ENCODE measurements around the gene GPR84. TPM values are rescaled to one million over a fixed set of nuclear protein-coding genes. Genes with fewer than 3 reads are reported as not detected.

The GPR84 gene
- total and polyA plus RNA-seq, 12 donors, result 0.18 to 6.8 (median 1.2) TPM; not detected in 1

- Histone ChIP-seq H3K27ac (peak overlapping the region; percentile 18 to 91 (median 75)), H3K36me3 (replicated peaks in 1 of 2) (peaks cover 0 to 30% of the 10 kb centered on the region in 2 donors), H3K27me3 (no peaks in the 10 kb centered on the region), H3K9me3 (replicated peaks in 1 of 3) (no peaks in the 10 kb centered on the region), H3K4me3 (no peak overlapping the region), H3K4me1 (replicated peaks in 1 of 2) (peaks cover 49 to 59% of the 10 kb centered on the region in 2 donors)
- intact Hi-C loops (cut with DNase I), result no loop called here
- peak; percentile 75 to 95 (median 93) for DNase-seq
- TF ChIP-seq POLR2A (IDR thresholded peaks at IDR 0.05), result peak in 1 of 2 donors; percentile 56
- TF ChIP-seq CTCF (IDR thresholded peaks at IDR 0.05), result no peak
- WGBS, 4 donors, result 30 to 53% (median 49%) methylated on average over 7 to 10 of the region's 10 CpGs
These were observed 47.3 kb upstream of the GPR84 start for GRCh38 chr12:54411391-54412241.

- Histone ChIP-seq H3K27me3 (no peaks in the 10 kb centered on the region), H3K4me1 (replicated peaks in 1 of 2) (peaks cover 28 to 38% of the 10 kb centered on the region in 2 donors), H3K27ac (no peak overlapping the region), H3K36me3 (replicated peaks in 1 of 2) (peaks cover 0 to 54% of the 10 kb centered on the region in 2 donors), H3K4me3 (no peak overlapping the region), H3K9me3 (replicated peaks in 1 of 3) (no peaks in the 10 kb centered on the region)
- no peak for TF ChIP-seq POLR2A (IDR thresholded peaks at IDR 0.05)
- TF ChIP-seq CTCF (IDR thresholded peaks at IDR 0.05), result no peak
- 82 to 94% (median 89%) methylated on average over 7 to 8 of the region's 8 CpGs for WGBS, 4 donors
- intact Hi-C loops (cut with DNase I), result no loop called here
- no peak for DNase-seq
These were observed 45.0 kb upstream of the GPR84 start for GRCh38 chr12:54409267-54409666.

- Histone ChIP-seq H3K4me1 (replicated peaks in 1 of 2) (peaks cover 9 to 18% of the 10 kb centered on the region in 2 donors), H3K9me3 (replicated peaks in 1 of 3) (no peaks in the 10 kb centered on the region), H3K27ac (peak overlapping the region in 2 of 5 donors; percentile 17 to 47), H3K4me3 (no peak overlapping the region), H3K27me3 (no peaks in the 10 kb centered on the region), H3K36me3 (replicated peaks in 1 of 2) (peaks cover 0 to 73% of the 10 kb centered on the region in 2 donors)
- TF ChIP-seq CTCF (IDR thresholded peaks at IDR 0.05), result no peak
- TF ChIP-seq POLR2A (IDR thresholded peaks at IDR 0.05), result no peak
- no peak for DNase-seq
- intact Hi-C loops (cut with DNase I), result no loop called here
- 35 to 59% (median 48%) methylated on average over 5 of the region's 5 CpGs for WGBS, 4 donors
These were observed 43.1 kb upstream of the GPR84 start for GRCh38 chr12:54407183-54407905.

GRCh38 chr12:54405573-54405972, 41.3 kb upstream of the GPR84 start:
- Histone ChIP-seq H3K36me3 (replicated peaks in 1 of 2) (peaks cover 0 to 91% of the 10 kb centered on the region in 2 donors), H3K27me3 (no peaks in the 10 kb centered on the region), H3K4me1 (replicated peaks in 1 of 2) (peaks cover 0 to 2% of the 10 kb centered on the region in 2 donors), H3K27ac (no peak overlapping the region), H3K4me3 (no peak overlapping the region), H3K9me3 (replicated peaks in 1 of 3) (no peaks in the 10 kb centered on the region)
- no peak for DNase-seq
- 88 to 91% (median 89%) methylated on average over 7 of the region's 7 CpGs for WGBS, 4 donors
- intact Hi-C loops (cut with DNase I), result no loop called here
- TF ChIP-seq POLR2A (IDR thresholded peaks at IDR 0.05), result no peak
- TF ChIP-seq CTCF (IDR thresholded peaks at IDR 0.05), result no peak

All from adrenal gland (tissue), 12 donors.